Stimulated activated CD4-positive, alpha-beta T cell treated with anti-CD3 and anti-CD28 coated beads, Interleukin-4, amount 100 ng/mL, for 48 hours (primary cell): ENCODE results near the gene RXRA.

Experiments used
- DNase-seq, 2 donors: peaks; one replicate each; pipeline ENCODE4 v3.0.0-alpha.2; 2020; ENCODE audit warnings: low read depth in 2 of 2

The RXRA gene

DNA sequence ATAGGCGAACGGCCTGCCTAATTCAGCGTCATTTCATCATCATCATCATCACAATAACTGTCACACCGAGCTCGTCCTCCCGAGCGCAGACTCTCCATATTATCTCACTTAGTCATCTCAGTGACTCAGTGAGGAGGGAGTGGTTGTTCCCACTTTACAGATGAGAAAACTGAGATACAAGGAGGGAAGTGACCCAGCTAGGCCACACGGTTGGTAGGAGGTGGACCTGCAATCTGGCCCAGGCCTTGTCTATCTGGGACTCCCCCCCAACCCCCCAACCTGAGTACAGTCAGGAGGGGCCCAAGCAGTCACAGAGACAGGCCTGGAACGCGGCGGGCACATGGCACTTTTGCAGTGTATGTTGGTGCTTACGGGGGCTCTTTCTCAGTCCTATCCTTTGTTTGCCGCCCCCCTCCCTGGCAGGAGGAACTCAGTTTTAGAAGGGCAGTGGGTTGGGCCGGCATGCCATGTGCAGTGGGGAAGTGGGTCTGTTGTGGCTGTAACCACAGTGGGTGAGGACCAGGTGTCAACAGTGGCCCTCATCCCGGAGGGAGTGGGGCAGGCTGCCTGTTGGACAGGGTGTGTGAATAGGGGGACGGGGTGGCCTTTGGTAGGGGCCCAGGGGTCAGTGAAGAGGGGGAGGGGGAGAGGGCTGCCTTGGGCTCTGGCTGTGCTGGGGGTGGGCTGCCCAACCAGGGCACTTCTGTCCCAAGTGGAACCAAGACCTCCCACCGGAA is 1.7 kb upstream of the RXRA start:
- no peak for DNase-seq

DNA sequence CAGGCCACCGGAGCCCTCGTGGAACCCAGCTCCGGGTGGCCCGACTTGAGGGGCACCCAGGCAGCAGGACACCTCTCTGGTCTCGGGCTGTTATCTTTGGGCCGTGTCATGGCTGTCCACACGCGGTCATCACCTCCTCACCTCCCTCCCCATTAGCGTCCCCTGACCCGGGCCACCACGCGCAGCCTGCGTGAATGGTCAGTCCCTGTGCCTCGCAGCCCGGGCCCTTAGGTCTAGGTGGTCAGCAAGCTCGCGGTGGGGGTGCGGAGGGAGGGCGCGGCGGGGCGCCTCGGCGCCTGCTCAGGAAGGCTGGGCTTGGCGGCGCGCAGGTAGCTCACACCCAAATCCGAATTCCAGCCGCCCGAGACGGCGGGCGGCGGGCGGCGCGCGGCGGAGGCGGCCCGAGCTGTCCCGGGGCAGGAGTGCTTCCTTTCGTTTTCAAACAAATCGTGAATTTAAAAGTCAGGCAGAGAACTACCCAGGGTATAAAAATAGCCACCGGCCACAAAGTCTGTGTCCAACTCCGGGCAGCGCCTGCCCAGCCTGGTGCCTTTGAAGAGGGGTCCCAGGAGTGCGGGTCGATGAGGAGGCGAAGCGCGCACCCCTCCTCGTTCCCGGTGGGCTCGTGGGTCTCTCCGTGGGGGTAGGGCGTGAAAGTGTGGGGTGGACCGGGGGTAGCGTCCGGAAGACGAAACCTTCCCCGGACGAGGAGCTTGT is 1.0 kb upstream of the RXRA start:
- no peak for DNase-seq

DNA sequence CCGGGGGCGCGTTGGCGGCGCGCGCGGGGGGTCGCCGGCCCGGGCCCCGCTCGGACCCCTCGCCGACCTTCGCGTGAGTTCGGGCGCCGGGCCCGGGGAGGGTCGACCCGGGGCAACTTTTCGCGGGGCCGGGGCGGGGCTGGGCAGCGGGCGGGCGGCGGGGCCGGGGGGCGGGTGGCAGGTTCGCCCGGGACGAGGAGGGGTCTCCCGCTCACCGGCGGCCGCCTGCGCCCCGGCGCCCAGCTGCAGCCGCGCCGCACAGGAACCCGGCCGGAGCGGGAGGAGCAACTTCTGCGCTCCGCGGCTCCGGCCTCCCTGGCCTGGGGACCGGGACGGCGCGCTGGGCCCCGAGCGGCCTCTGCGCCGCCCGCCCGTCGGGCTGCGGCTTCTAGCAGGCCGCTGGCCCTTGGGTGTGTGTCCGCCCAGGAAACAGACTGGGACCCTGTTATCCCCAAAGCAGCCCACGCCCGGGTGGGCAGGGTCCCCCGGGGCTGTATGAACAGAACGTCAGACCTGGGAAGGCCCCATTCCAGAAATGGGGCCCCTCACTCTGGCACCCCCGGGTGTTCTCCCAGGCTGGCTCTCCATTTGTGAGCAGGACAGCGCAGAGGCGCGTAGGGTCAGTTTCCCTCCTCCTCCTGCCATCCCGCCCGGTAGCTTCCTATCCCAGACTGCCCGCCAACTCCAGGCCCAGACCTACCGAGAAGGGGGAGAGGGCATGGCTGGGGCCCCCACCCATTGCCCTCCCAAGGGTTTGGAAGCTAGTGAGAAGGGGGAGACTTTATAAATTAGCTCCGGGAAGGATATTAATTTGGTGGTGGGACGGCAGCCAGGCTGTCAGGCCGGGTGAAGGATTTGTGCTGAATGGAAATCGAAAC is 708 bp downstream of the RXRA start:
- no peak for DNase-seq

DNA sequence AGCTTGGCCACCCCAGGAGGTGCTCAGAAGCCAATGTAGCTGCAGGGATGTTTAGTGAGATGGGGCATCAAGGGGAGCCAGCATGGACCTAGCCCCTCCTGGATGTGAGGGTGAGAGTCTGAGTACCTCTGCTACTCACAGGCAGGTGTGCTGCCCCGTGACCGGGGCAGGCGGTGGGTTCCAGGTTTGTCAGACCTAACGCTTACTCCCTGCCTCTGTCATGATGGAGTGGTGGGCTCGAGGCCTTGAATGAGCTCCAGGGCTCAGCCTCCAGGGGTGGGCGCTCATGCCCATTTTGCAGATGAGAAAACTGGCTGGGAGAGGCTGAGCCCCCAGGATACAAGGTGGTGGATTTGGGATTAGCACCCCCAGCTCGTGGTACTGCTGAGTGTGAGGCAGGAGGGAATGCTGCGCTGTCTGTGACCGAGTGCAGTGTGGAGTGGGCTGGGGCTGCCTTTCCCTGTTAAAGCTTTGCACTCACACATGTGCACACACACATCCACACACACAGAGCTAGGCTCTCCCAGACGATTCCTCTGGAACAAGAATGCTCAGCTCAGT is 1.5 kb downstream of the RXRA start:
- no peak for DNase-seq

DNA sequence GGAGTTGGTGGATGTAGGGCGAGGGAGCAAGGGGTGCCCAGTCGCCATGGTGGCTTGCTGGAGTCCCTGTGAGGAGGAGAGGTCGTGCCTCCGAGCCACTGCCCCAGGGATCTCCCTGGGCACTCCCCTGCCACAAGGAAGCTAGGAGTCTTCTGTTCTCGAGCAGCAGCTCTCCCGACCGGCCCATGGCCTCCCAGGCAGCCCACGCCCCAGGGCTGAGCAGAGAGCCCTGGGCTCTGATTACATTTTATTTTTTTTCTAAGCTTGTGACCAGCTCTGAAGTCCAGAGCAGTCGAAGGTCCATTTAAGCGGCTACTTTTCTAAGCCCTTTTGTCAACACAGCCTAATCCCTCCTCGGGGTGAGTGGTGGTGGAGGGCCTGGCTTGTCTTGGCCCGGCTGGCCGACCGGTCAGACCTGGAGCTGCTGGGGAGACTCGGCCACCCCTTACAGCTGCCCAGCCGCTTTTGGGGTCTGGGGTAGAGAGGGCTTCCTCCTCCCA is 2.1 kb downstream of the RXRA start:
- no peak for DNase-seq

DNA sequence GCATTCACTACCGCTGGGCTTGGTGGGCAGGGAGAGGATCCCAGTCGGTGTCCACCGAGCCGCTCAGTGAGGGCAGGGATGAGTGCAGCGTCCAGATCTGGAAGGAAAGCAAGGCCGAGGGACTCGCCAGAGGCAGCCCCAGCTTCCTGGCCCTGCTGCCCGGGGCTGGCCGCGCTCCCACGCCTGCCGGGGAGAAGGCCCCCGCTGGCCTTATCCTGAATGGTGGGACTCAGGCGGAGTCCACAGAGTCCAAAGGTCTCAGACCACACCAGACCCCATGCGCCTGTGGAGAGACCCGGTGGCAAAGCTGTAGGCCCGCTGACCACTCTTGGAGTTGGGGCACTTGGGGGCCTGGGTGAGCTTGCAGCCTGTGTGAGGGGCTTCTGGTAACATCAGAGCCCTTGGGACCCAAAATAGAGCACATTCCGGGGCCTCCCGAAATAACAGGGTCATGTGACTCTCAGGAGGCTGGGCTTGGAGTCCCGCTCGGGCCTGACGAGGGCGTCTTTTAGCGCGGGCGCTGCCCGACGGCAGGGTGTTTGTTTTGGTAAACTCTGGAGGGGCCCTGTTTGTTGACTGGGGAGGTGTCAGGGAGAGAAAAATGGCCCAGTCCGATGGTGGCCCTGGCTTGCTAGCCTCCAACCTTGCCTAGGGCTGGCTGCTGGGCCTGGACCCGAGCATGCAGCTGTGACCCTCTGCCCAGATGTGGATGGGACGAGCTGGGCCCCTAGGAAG is 2.8 kb downstream of the RXRA start:
- no peak for DNase-seq

DNA sequence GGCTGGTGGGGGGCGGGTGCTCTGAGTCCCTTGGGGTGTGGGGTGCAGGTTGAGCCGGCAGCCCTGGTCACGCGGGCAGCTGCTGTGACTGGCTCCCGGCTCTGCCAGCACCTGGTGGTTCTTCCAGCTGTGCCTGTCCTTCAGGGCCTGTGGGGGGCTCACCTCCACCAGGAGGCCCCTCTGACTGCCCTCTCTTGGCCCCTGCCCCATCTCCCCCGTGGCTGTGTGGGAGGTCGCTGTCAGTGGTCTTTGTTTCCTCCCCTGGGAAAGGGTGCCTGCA is 3.3 kb downstream of the RXRA start:
- no peak for DNase-seq

DNA sequence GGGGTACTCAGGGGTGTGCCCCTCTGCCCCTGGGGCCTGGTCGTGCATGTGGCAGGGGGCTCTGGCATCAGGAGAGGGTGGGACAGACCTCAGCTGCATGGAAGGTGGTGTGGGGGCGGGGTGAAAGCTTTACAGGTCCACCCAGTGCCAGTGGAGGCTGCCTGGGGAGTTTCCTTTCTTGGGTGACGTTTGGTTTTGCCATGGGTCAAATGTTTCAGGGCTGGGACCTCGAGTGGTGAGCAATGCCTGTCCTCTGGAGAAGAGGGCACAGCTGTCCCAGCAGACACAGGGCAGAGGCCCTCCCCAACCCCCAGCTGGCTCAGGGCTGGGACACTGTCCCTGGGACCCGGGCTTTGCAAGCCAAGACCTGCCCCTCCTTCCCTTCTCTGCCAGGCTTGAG is 3.6 kb downstream of the RXRA start:
- no peak for DNase-seq

DNA sequence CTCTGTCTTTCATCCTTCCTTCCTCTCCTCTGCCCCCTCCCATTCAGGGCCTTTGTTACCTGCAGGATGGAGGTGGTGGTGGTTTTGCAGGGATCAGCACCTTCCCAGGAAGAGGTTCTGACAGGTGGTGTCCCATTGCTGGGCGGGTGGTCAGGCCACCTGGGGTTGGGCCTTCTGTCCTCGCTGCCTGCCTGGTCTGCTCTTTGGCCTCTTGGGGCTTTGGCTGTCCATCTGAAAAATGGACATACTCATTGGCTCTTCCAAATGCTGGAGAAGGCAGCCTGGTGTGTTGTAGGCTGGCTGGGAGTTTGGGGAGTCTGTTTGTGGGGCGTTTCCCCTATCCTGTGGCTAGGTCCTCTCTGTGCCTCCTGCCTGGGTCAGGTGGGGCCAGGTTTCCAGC is 4.3 kb downstream of the RXRA start:
- DNase-seq: no peak

DNA sequence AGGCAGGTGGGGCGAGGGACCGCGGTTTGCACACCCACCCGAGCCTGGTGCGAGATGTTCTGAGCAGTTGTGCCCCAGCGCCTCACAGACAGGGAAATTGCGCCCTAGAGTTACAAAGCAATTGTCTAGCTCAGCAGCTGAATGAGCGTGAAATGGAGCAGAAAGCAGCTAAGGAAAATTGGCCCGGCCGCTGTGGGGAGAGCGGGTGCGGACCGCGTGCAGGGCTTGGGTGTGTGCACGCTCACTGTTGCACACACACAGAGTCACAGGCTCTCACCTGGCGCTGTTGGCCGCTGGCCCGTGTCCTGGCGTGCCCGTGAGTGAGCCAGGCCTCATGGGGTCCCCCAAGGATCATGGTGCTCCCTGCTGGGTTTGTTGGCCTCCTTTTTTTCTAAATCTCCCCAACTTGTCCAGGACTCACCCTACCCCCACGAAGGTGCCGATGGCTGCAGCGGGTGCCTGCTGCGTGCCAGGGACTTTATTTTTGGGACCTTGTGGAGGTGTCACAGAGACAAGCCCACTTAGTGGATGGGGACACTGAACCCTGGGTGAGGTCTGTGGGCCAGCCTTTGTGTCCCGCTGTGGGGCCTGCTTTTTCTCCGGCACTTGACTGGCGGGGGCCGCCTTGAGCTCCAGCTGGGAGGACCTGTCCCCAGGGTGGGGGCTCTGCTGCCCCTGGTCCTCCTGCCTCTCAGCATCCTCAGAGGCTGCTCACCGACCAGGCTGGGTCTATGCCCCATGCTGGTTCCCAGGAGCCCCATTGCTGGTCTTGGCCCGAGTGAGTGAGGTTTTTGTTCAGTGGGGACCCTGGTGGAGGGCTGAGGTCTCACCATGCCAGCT is 5.2 kb downstream of the RXRA start:
- DNase-seq: no peak

DNA sequence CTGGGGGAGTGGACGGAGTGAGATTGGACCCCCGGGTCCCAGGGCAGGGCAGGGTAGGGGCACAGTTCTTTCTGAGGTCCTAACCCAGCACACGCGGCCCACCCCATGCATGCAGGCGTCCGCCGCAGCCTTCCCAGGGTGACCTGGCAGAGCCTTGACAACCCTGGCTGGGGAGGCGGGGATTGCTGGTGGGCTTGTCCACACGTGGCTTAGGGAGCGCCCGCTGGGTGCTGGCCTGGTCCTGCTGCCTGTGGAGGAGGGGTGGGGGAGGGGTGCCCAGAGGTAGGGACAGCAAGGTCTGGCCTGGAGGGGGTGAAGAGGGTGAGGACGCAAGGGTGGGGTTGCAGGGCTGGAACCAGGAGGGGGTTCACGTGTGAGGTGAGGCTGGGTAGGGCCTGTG is 6.0 kb downstream of the RXRA start:
- DNase-seq: no peak

DNA sequence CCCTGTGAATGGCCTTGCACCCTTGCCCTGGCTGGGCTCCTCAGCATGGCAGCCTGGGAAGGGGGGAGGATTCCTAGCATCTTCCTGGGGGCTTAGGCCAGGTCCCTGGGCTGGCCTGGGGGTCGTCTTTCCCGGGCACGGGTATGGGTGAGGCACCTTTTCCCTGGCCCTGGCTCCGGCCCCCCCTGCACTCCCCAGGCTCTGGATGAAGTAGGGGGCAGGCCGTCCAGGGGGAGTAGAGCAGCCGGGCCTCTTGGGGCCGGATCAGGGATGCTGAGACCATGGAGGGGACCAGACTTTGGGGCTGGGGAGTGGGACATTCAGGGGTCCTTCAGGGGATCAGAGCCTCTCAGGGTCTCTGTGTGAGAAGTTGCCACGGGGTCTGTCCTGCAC is 6.6 kb downstream of the RXRA start:
- no peak for DNase-seq

DNA sequence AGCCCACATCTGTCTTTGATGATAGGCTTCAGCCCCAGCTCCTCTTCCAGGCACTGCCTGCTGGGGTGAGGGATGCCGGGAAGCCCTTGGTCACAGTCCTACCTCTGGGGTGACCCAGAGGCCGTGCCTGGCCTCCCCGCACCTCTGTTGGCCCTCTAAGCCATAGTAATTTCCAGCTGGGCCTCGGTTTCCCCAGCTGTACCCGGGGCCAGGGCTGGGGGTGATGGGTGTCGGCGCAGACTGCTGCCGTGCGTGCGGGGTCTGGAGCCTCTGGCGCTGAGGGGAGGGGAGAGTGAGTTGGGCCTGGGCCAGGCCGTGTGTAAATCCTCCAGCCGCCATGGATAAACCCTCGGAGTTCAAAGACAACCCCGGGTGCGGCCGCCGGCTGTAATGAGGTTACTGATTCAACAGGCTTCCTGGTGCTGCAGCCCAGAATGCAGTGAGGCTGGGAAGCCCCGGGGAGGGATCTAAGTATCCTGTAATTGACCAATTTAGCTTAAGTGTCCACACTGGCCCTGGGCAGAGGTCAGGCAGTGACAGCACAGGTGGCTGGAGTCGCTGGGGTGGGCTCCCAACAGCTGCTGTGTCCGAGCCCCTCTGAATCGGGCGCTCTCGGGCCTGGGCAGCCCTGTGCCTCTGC is 7.1 kb downstream of the RXRA start:
- no peak for DNase-seq

DNA sequence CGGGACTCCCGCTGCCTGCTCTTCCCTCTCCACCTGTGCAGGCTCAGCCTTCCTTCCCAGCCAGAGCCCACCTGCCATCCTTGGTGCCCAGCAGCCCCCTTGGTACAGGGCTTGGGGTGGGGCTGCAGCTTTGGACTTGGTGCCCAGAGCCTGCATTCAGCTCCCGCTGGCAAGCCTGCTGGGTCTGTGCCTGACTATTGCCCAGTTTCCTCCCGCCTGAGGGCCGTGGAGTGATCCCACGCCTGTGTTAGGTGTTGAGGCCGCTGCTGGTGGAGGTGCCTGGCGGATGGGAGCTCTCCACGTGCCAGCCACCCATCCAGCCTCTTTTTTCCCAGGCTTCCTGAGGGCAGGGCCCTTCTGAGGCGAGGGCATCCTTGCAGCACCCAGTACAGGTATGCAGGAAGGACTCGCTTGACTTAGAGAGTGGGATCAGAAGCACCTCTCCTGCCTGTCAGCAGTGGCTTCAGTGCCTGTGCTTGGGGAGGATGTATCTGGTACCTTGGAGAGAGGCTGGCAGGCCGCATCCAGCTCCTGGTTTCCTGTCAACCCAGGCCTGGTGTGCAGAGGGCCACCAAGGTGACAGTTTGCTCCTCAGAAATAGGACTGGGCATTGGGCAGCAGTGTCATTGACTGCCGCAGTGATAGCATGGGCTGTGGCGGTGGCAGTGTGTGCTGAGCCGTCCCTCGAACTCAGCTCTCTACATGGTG is 7.8 kb downstream of the RXRA start:
- DNase-seq: no peak

DNA sequence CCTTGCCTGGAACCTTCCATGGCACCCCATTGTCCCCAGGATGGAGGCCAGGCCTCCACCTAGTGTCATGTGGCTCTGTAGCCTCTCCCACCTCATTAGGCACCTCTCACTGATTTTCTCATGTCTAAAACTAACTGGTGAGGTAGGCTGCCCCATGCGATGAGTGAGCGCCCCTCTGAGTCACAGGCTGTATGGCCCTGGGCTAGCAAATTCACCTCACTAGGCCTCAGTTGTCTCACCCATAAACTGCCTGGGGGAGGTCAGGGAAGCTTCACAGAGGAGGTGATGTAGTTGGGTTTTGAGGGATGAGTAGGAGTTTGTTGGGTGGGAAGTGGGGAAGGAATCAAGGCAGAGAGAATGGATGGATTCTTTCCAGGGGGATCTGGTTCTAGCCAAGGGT is 8.8 kb downstream of the RXRA start:
- no peak for DNase-seq

DNA sequence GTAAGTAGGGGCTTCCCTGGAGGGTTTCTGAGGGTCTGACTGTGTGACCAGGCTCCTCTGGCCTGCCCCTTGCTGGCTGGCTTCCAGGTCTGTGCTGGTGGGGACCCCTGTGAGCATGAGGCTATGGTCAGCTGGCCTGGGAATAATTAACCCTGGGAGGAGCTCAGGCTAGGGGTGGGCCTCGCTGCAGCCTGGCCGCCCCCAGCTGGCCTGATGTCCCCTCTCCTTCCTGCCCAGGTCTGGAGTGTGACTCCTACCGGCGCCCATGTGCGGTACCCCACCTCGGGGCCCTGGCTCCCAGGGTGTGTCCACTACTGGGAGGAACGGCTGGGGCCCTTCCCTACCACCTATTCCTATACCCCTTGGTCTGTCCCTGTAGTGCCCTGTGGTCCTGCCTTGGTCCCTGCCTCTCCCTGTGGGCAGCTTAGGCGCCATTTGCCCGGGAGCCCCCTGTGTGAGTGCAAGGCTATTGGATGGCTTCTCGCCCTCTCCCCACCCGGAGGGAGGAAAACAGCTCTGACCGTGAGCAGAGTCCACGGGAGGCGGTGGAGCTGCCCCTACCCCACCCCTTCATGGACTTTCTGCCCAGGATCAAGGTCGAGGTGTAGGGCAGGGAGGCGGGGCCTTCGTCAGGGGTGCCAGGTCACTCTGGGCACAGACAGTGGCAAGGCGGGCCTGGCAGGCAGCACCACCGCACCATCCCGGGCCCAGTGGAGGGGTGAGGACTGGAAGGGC is 9.4 kb downstream of the RXRA start:
- DNase-seq: no peak

DNA sequence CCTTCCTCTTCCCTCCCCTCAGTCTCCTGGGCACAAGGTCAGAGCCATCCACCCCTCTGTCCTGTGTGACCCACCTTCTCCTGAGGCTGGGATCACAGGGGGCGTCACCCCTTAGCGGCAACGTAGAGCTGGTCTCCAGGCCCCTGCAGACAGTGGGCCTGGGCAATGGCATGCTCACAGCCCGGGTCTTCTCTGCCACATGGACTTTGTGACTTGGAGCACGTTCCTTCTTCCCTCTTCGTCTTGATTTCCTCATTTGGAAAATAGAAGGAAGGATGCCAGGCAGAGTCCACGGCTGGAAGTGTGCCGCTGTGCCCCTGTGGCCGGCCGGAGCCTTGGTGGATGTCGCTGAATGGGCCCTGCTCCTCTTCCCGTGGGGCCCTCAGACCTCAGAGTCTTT is 10.0 kb downstream of the RXRA start:
- no peak for DNase-seq

DNA sequence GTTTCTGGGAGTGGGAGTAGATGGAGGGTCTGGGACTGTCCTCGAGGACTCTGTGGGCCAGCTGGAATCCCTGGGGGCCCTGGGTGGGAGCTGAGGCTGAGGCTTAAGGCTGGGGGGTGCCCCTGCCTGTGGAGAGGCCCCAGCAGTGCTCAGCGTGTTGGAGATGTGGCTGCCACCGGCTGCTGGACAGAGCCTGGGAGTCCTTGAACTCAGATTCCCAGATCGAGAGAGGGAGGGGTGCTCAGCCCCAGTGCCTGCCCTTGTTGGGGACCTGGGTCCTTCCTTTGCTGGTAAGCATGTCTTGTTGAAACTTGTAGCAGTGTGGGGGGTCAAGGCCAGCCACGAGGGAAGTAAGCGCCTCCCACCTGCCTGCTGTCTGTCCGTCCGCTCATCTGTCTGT is 10.7 kb downstream of the RXRA start:
- no peak for DNase-seq

DNA sequence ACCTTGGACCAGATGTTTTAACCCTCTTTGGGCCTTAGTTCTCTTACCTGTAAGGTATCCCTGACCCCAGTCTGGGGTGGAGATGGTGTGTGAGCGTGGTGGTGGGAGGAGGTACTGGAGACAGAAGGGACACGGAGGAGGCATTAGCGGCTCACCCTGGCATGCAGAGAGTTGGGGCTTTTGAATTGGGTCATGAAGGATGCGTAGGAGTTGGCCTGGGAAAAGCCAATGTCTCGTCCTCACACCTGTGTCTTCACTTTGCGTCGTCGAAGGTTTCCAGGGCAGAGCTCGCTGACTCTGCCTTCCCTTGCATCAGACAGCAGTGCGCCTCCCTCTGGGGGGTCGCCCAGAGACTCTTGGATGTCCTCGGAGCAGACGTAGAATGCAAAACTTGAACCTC is 11.2 kb downstream of the RXRA start:
- no peak for DNase-seq
